HL-60 (cell line): ENCODE data around the gene CLPTM1L.

Experiments
- GABPA ChIP-seq: IDR thresholded peaks from 2 replicates; pipeline ENCODE4 v1.6.1; 2012; ENCODE audit warnings: low read depth
- POLR2AphosphoS5 ChIP-seq: IDR thresholded peaks from 2 replicates; pipeline ENCODE4 v1.6.1; 2012; ENCODE audit warnings: low read depth
- SPI1 ChIP-seq: IDR thresholded peaks from 2 replicates; pipeline ENCODE4 v1.6.1; 2012; ENCODE audit warnings: low read depth, mild to moderate bottlenecking, borderline replicate concordance
- TF ChIP-seq, protein P1 (sequence below): IDR thresholded peaks from one replicate; pipeline ENCODE4 v1.5.1; 2011; ENCODE audit warnings: low read length, control low read depth, inconsistent platforms; ENCODE audit not compliant: insufficient read depth
- TF ChIP-seq, protein P2 (sequence below): IDR thresholded peaks from 2 replicates; pipeline ENCODE4 v1.6.1; 2012; ENCODE audit warnings: low read depth; ENCODE audit not compliant: insufficient replicate concordance

- TF ChIP-seq, protein P1, sequence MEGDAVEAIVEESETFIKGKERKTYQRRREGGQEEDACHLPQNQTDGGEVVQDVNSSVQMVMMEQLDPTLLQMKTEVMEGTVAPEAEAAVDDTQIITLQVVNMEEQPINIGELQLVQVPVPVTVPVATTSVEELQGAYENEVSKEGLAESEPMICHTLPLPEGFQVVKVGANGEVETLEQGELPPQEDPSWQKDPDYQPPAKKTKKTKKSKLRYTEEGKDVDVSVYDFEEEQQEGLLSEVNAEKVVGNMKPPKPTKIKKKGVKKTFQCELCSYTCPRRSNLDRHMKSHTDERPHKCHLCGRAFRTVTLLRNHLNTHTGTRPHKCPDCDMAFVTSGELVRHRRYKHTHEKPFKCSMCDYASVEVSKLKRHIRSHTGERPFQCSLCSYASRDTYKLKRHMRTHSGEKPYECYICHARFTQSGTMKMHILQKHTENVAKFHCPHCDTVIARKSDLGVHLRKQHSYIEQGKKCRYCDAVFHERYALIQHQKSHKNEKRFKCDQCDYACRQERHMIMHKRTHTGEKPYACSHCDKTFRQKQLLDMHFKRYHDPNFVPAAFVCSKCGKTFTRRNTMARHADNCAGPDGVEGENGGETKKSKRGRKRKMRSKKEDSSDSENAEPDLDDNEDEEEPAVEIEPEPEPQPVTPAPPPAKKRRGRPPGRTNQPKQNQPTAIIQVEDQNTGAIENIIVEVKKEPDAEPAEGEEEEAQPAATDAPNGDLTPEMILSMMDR: no peak
- TF ChIP-seq, protein P2, sequence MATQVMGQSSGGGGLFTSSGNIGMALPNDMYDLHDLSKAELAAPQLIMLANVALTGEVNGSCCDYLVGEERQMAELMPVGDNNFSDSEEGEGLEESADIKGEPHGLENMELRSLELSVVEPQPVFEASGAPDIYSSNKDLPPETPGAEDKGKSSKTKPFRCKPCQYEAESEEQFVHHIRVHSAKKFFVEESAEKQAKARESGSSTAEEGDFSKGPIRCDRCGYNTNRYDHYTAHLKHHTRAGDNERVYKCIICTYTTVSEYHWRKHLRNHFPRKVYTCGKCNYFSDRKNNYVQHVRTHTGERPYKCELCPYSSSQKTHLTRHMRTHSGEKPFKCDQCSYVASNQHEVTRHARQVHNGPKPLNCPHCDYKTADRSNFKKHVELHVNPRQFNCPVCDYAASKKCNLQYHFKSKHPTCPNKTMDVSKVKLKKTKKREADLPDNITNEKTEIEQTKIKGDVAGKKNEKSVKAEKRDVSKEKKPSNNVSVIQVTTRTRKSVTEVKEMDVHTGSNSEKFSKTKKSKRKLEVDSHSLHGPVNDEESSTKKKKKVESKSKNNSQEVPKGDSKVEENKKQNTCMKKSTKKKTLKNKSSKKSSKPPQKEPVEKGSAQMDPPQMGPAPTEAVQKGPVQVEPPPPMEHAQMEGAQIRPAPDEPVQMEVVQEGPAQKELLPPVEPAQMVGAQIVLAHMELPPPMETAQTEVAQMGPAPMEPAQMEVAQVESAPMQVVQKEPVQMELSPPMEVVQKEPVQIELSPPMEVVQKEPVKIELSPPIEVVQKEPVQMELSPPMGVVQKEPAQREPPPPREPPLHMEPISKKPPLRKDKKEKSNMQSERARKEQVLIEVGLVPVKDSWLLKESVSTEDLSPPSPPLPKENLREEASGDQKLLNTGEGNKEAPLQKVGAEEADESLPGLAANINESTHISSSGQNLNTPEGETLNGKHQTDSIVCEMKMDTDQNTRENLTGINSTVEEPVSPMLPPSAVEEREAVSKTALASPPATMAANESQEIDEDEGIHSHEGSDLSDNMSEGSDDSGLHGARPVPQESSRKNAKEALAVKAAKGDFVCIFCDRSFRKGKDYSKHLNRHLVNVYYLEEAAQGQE: no peak
- TF ChIP-seq SPI1 (no peak), POLR2AphosphoS5 (no peak), GABPA (no peak)
Measured at GRCh38 chr5:1334831-1335539, 9.9 kb downstream of the CLPTM1L start.
